Heart right ventricle (tissue), 16 donors: ENCODE data around the gene MEG3. TPM values are rescaled to one million over a fixed set of nuclear protein-coding genes. Genes with fewer than 3 reads are reported as not detected.

Experiments used
- ATAC-seq, 8 donors: fragments of 200-7000 bp; cut with Tn5 transposase; one replicate each; pipeline ENCODE4 v1.9.1; 2020; ENCODE audit warnings: mild to moderate bottlenecking in 8 of 8, moderate library complexity in 8 of 8, moderate number of reproducible peaks in 1 of 8
- DNase-seq, 2 donors: peaks; one replicate each; pipeline ENCODE4 v3.0.0-alpha.2; 2020
- H3K27ac ChIP-seq, 10 donors: fragments of 200-600 bp; sonication (generic) in 2 of 10; one replicate each; pipeline versions ENCODE4 v1.5.0 to v1.8.0; 2020 to 2022; ENCODE audit warnings: mild to moderate bottlenecking in 3 of 10
- H3K27me3 ChIP-seq, 7 donors: fragments of 200-600 bp; one replicate each; pipeline ENCODE4 v1.8.0; 2021 to 2022; ENCODE audit warnings: mild to moderate bottlenecking in 2 of 7
- H3K36me3 ChIP-seq, 9 donors: fragments of 200-600 bp; sonication (generic) in 1 of 9; one replicate each; pipeline versions ENCODE4 v1.5.0 to v1.8.0; 2020 to 2022; ENCODE audit warnings: mild to moderate bottlenecking in 2 of 9
- H3K4me1 ChIP-seq, 9 donors: fragments of 200-600 bp; sonication (generic) in 1 of 9; one replicate each; pipeline versions ENCODE4 v1.5.0 to v1.8.0; 2020 to 2022; ENCODE audit warnings: mild to moderate bottlenecking in 4 of 9
- H3K4me3 ChIP-seq, 10 donors: fragments of 200-600 bp; sonication (generic) in 2 of 10; one replicate each; pipeline versions ENCODE4 v1.5.0 to v1.8.0; 2020 to 2022; ENCODE audit warnings: mild to moderate bottlenecking in 7 of 10, moderate library complexity in 2 of 10
- H3K9me3 ChIP-seq, 11 donors: fragments of 200-600 bp in 10 of 11; sonication (generic) in 2 of 11; one replicate each; pipeline versions ENCODE4 v1.5.0 to v1.8.0; 2013 to 2022; ENCODE audit warnings: mild to moderate bottlenecking in 2 of 11, control low read depth in 1 of 11, moderate library complexity in 1 of 11
- CTCF ChIP-seq, 9 donors: fragments of 200-600 bp; sonication (generic) in 2 of 9; IDR thresholded peaks; one replicate each; pipeline versions ENCODE4 v1.5.0 to v1.8.0; 2021 to 2022; ENCODE audit warnings: antibody characterized with exemption in 9 of 9, mild to moderate bottlenecking in 5 of 9, moderate library complexity in 1 of 9
- WGBS, 2 donors: extraction: QIAGEN DNeasy Blood & Tissue Kit; methylation state at CpG; one replicate each; pipeline ENCODE4 v1.1.7; 2013; ENCODE audit warnings: inconsistent platforms in 1 of 2; 5-methylcytosine and 5-hydroxymethylcytosine counted together
- intact Hi-C, 10 donors: fragments of 100-400 bp; cut with DNase I; formaldehyde crosslinking; loops; one replicate each; pipeline versions ENCODE4 v1.11.1 to v1.14.2; 2022
- polyA plus RNA-seq, 2 donors: library from polyadenylated mRNA; stranded (reverse); fragments of 200-250 nt; gene quantifications; one replicate each; pipeline ENCODE4 v1.2.3, GENCODE V29; 2013
- total RNA-seq, 10 donors: library from RNA; stranded (reverse); fragmentation: NEBNext Ultra II Directional in 3 of 10; extraction: Animal tissue kit (Norgen Biotek cat#: 25700) in 3 of 10; gene quantifications; one replicate each; pipeline versions ENCODE4 v1.2.1 to v1.2.4, GENCODE V29; 2021 to 2023
- donor health status: Arrhythmogenic right ventricular cardiomyopathy.
- donor health status: ischemic (EF 13 %, LVEDD 7.1; RV severe dilation, severe dysfunction).
- donor health status: healthy with polysubstance abuse.
- donor health status: DM: no; HTN: yes; CAD: no.
- donor health status: DM: no; HTN: no; CAD: no.
- donor health status: ischemic (EF 25% LVEDD 6.9; RV normal size, moderate dysfunction).
- donor health status: ischemic (EF 25% LVEDD 5.7; RV mildly dilated, moderate dysfunction).
- donor health status: healthy.
- donor health status: DM: yes; HTN: yes; CAD: no.
- donor health status: Ischemic cardiomyopathy.
- donor health status: ischemic (EF 35%, LVEDD 5.7; RV mildly dilated, moderate dysfunction).
- donor health status: nonischemic (EF 11% LVEDD 7.7; RV severe dilation, severe dysfunction).
- donor health status: DM: yes; HTN: yes; CAD: no.
- donor health status: PGD.
- donor health status: ischemic (EF 29% LVEDD 5.4; RV normal size, mild dysfunction).
- donor health status: nonischemic (EF 23%, LVEDD 6.1; RV moderate dilation, normal function).

The MEG3 gene
- total and polyA plus RNA-seq, 12 donors = 7.7 to 122 (median 12.4) TPM

- Histone ChIP-seq H3K9me3 (no peaks in the 10 kb centered on the region), H3K4me1 (no peaks in the 10 kb centered on the region), H3K27me3 (peaks cover 0 to 12% (median 0%) of the 10 kb centered on the region in 7 donors), H3K27ac (no peak overlapping the region), H3K36me3 (no peaks in the 10 kb centered on the region), H3K4me3 (no peak overlapping the region)
- ATAC-seq (no peak), DNase-seq (no peak)
- whole genome bisulfite sequencing, 2 donors = 83 to 85% methylated on average over 22 of the region's 22 CpGs
- TF ChIP-seq CTCF (IDR thresholded peaks at IDR 0.05) = no peak
- intact Hi-C loops = no loop called here
Measured at GRCh38 chr14:100777818-100778525, 47.9 kb upstream of the MEG3 start.

GRCh38 chr14:100778526-100778882 lies 47.4 kb upstream of the MEG3 start:
- H3K4me3 ChIP-seq = no peak overlapping the region
- intact Hi-C loops = no loop called here
- DNase-seq (no peak), ATAC-seq (no peak)
- H3K4me1 ChIP-seq = no peaks in the 10 kb centered on the region
- H3K36me3 ChIP-seq = no peaks in the 10 kb centered on the region
- WGBS, 2 donors = 83% methylated on average over 7 of the region's 7 CpGs
- no peak for TF ChIP-seq CTCF (IDR thresholded peaks at IDR 0.05)
- no peak overlapping the region for H3K27ac ChIP-seq
- H3K9me3 ChIP-seq = no peaks in the 10 kb centered on the region
- peaks cover 0 to 12% (median 0%) of the 10 kb centered on the region in 7 donors for H3K27me3 ChIP-seq

- no peak for DNase-seq
- no peaks in the 10 kb centered on the region for H3K9me3 ChIP-seq
- no peak for TF ChIP-seq CTCF (IDR thresholded peaks at IDR 0.05)
- H3K36me3 ChIP-seq = no peaks in the 10 kb centered on the region
- no peaks in the 10 kb centered on the region for H3K4me1 ChIP-seq
- peaks cover 0 to 12% (median 0%) of the 10 kb centered on the region in 7 donors for H3K27me3 ChIP-seq
- H3K4me3 ChIP-seq = no peak overlapping the region
- ATAC-seq = no peak
- 90 to 92% methylated on average over 24 of the region's 24 CpGs for WGBS, 2 donors
- no peak overlapping the region for H3K27ac ChIP-seq
- intact Hi-C loops = no loop called here
Measured at GRCh38 chr14:100778951-100779690, 46.8 kb upstream of the MEG3 start.

- 91 to 94% methylated on average over 12 to 13 of the region's 13 CpGs for WGBS, 2 donors
- no peaks in the 10 kb centered on the region for H3K4me1 ChIP-seq
Measured at GRCh38 chr14:100779691-100780080, 46.2 kb upstream of the MEG3 start.

More at GRCh38 chr14:100779691-100780080, 46.2 kb upstream of the MEG3 start:
- no peaks in the 10 kb centered on the region for H3K36me3 ChIP-seq
- H3K4me3 ChIP-seq = no peak overlapping the region
- no peaks in the 10 kb centered on the region for H3K9me3 ChIP-seq
- no peak for TF ChIP-seq CTCF (IDR thresholded peaks at IDR 0.05)
- peaks cover 0 to 12% (median 0%) of the 10 kb centered on the region in 7 donors for H3K27me3 ChIP-seq
- no peak overlapping the region for H3K27ac ChIP-seq
- no peak for ATAC-seq
- no peak for DNase-seq
- intact Hi-C loops = no loop called here
